Breast epithelium (tissue), 3 donors: ENCODE data around the gene LINGO1.

Source experiments
- POLR2A ChIP-seq: fragments of 450-650 bp; IDR thresholded peaks from one replicate; pipeline ENCODE4 v1.6.1; 2016; ENCODE audit warnings: antibody characterized with exemption, mild to moderate bottlenecking, moderate library complexity
- POLR2AphosphoS5 ChIP-seq, 3 donors: sonication (generic); formaldehyde crosslinking; IDR thresholded peaks; one replicate each; pipeline ENCODE4 v1.6.1; 2017; ENCODE audit warnings: antibody characterized with exemption in 3 of 3
- TF ChIP-seq, protein P1 (sequence below), 3 donors: fragments of 450-650 bp; IDR thresholded peaks; one replicate each; pipeline ENCODE4 v1.5.1; 2016 to 2017; ENCODE audit warnings: antibody characterized with exemption in 3 of 3, mild to moderate bottlenecking in 3 of 3, moderate library complexity in 3 of 3

GRCh38 chr15:77620960-77621647 lies 11.6 kb downstream of the LINGO1 start:
- TF ChIP-seq, protein P1, sequence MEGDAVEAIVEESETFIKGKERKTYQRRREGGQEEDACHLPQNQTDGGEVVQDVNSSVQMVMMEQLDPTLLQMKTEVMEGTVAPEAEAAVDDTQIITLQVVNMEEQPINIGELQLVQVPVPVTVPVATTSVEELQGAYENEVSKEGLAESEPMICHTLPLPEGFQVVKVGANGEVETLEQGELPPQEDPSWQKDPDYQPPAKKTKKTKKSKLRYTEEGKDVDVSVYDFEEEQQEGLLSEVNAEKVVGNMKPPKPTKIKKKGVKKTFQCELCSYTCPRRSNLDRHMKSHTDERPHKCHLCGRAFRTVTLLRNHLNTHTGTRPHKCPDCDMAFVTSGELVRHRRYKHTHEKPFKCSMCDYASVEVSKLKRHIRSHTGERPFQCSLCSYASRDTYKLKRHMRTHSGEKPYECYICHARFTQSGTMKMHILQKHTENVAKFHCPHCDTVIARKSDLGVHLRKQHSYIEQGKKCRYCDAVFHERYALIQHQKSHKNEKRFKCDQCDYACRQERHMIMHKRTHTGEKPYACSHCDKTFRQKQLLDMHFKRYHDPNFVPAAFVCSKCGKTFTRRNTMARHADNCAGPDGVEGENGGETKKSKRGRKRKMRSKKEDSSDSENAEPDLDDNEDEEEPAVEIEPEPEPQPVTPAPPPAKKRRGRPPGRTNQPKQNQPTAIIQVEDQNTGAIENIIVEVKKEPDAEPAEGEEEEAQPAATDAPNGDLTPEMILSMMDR (IDR thresholded peaks at IDR 0.05) = no peak
- TF ChIP-seq POLR2AphosphoS5 (IDR thresholded peaks at IDR 0.05) (no peak), POLR2A (no peak)
